DND-41 (cell line): ENCODE data around the gene OCA2.

Experiments used
- ATAC-seq: fragments of 200-7000 bp; cut with Tn5 transposase; 3 replicates; pipeline ENCODE4 v1.9.1; 2021; ENCODE audit warnings: low read depth; ENCODE audit not compliant: insufficient read depth
- DNase-seq: peaks from one replicate; pipeline ENCODE4 v3.0.0-alpha.2; 2020
- H2AFZ ChIP-seq: 2 replicates; pipeline ENCODE4 v1.6.0; 2012; ENCODE audit warnings: low read depth, low read length
- H3K27ac ChIP-seq: 2 replicates; pipeline ENCODE4 v1.5.1; 2012; ENCODE audit warnings: low read length, inconsistent platforms
- H3K27me3 ChIP-seq: fragments of 200-600 bp; sonication (generic); 2 replicates; pipeline ENCODE4 v1.6.0; 2012; ENCODE audit warnings: low read length, mild to moderate bottlenecking, inconsistent platforms; ENCODE audit not compliant: insufficient read depth, poor library complexity
- H3K36me3 ChIP-seq: 2 replicates; pipeline ENCODE4 v1.5.1; 2012; ENCODE audit warnings: low read length, inconsistent platforms; ENCODE audit not compliant: insufficient read depth
- H3K4me1 ChIP-seq: 2 replicates; pipeline ENCODE4 v1.5.1; 2012; ENCODE audit warnings: mild to moderate bottlenecking, low read length; ENCODE audit not compliant: insufficient read depth
- H3K4me2 ChIP-seq: 2 replicates; pipeline ENCODE4 v1.6.0; 2012; ENCODE audit warnings: mild to moderate bottlenecking, moderate library complexity, low read length, inconsistent platforms; ENCODE audit not compliant: insufficient read depth
- H3K4me3 ChIP-seq, 2 experiments: fragments of 200-600 bp in 1 of 2; shearing (Covaris generic) in 1 of 2; 2 replicates each; pipeline ENCODE4 v1.5.1; 2012 to 2016; ENCODE audit warnings: inconsistent platforms in 2 of 2, low read length in 2 of 2, mild to moderate bottlenecking in 2 of 2, low read depth in 1 of 2, moderate library complexity in 1 of 2
- H3K79me2 ChIP-seq: 2 replicates; pipeline ENCODE4 v1.6.0; 2012; ENCODE audit warnings: low read length, inconsistent platforms; ENCODE audit not compliant: insufficient read depth
- H3K9ac ChIP-seq: 2 replicates; pipeline ENCODE4 v1.6.0; 2012; ENCODE audit warnings: low read depth, mild to moderate bottlenecking, inconsistent platforms, low read length, moderate library complexity
- H3K9me3 ChIP-seq: 2 replicates; pipeline ENCODE4 v1.5.1; 2012; ENCODE audit warnings: low read length, moderate library complexity, mild to moderate bottlenecking, inconsistent platforms; ENCODE audit not compliant: insufficient read depth, severe bottlenecking
- H4K20me1 ChIP-seq: 2 replicates; pipeline ENCODE4 v1.6.0; 2012; ENCODE audit warnings: low read length; ENCODE audit not compliant: insufficient read depth
- EZH2 ChIP-seq: IDR thresholded peaks from 3 replicates; pipeline ENCODE4 v1.6.1; 2012; ENCODE audit warnings: borderline replicate concordance, low read depth, mild to moderate bottlenecking, moderate library complexity, low read length, inconsistent platforms; ENCODE audit not compliant: severe bottlenecking
- TF ChIP-seq, protein P1 (sequence below): IDR thresholded peaks from 2 replicates; pipeline ENCODE4 v1.5.1; 2012; ENCODE audit warnings: borderline replicate concordance, low read length, moderate library complexity, mild to moderate bottlenecking; ENCODE audit not compliant: poor library complexity, severe bottlenecking; ENCODE audit errors: extremely low read depth

OCA2 gene

DNA sequence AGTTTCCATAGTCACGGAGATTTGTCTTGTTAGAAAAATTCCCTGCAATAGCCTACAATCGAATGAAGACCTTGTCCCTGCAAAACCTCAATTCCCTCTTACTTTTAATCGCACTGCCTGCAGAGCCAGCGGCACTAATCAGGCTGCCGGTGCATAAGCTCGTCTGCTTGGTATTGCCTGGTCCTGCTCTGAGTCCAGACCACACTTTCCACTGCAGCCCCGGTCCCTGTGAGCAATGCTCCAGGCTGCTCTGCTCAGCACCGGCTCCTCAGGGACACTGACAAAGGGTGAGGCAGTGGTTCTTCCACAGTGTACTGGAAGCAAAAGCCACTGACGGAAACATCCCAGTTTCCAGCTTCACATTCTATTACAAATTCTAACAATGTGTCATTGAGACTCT lies 164.3 kb downstream of the OCA2 start:
- ATAC-seq: no peak
- no peaks in the 10 kb centered on the region for H3K36me3 ChIP-seq
- H3K9me3 ChIP-seq: no peaks in the 10 kb centered on the region

DNA sequence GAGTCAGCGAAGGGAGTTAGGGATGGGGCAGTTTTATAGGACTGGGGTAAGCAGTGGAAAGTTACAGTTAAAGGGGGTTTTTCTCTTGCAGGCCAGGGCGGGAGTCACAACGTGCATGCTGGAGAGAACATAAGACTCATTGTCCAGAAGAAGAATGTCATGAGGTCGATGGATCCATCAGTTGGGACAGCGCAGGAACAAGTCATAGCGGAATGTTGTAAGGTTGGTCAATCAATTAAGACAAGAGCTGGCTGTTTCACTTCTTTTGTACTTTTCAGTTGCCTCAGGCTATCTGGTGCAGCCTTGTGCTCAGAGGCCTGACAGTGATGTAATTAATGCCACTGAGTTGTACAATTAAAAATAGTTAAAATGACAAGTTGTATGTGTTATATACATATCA lies 165.6 kb downstream of the OCA2 start:
- TF ChIP-seq, protein P1, sequence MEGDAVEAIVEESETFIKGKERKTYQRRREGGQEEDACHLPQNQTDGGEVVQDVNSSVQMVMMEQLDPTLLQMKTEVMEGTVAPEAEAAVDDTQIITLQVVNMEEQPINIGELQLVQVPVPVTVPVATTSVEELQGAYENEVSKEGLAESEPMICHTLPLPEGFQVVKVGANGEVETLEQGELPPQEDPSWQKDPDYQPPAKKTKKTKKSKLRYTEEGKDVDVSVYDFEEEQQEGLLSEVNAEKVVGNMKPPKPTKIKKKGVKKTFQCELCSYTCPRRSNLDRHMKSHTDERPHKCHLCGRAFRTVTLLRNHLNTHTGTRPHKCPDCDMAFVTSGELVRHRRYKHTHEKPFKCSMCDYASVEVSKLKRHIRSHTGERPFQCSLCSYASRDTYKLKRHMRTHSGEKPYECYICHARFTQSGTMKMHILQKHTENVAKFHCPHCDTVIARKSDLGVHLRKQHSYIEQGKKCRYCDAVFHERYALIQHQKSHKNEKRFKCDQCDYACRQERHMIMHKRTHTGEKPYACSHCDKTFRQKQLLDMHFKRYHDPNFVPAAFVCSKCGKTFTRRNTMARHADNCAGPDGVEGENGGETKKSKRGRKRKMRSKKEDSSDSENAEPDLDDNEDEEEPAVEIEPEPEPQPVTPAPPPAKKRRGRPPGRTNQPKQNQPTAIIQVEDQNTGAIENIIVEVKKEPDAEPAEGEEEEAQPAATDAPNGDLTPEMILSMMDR: no peak
- no peak for TF ChIP-seq EZH2
- H4K20me1 ChIP-seq: no peaks in the 10 kb centered on the region

More for the DNA sequence above, 164.3 kb downstream of the OCA2 start:
- H2AFZ ChIP-seq: no peak overlapping the region
- no peak overlapping the region for H3K27ac ChIP-seq
- H4K20me1 ChIP-seq: no peaks in the 10 kb centered on the region
- no peaks in the 10 kb centered on the region for H3K27me3 ChIP-seq
- TF ChIP-seq, protein P1: no peak
- no peak for TF ChIP-seq EZH2
- DNase-seq: no peak
- H3K4me2 ChIP-seq: no peak overlapping the region
- H3K4me3 ChIP-seq: no peak overlapping the region
- no peak overlapping the region for H3K9ac ChIP-seq
- H3K79me2 ChIP-seq: no peaks in the 10 kb centered on the region
- H3K4me1 ChIP-seq: no peaks in the 10 kb centered on the region

DNA sequence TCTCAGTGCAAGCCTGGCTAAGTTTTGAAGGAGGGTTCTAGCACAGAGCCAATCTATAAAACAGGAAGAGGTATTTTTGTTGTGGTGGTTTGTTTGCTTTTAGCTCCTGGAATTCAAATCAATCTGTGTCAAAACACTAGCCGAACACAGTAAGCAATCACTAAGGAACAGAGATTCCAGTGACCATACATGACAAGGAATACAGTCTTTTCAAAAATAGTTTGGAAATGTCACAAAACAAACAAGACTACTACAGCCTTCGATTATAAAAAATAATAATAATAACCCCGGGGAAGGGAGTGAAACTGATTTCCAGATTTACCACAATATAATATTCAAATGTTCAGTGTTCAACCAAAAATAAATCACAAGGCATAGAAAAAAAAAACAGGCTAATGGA lies 166.5 kb downstream of the OCA2 start:
- Histone ChIP-seq H3K4me3 (no peak overlapping the region), H4K20me1 (no peaks in the 10 kb centered on the region), H3K27me3 (no peaks in the 10 kb centered on the region), H2AFZ (no peak overlapping the region), H3K4me1 (no peaks in the 10 kb centered on the region), H3K4me2 (no peak overlapping the region), H3K27ac (no peak overlapping the region), H3K79me2 (no peaks in the 10 kb centered on the region), H3K9me3 (no peaks in the 10 kb centered on the region), H3K36me3 (no peaks in the 10 kb centered on the region), H3K9ac (no peak overlapping the region)
- TF ChIP-seq, protein P1: no peak
- no peak for TF ChIP-seq EZH2
- DNase-seq: no peak
- no peak for ATAC-seq

More for the DNA sequence above, 165.6 kb downstream of the OCA2 start:
- no peaks in the 10 kb centered on the region for H3K79me2 ChIP-seq
- no peak for DNase-seq
- no peak overlapping the region for H3K4me3 ChIP-seq
- H2AFZ ChIP-seq: no peak overlapping the region
- H3K4me1 ChIP-seq: no peaks in the 10 kb centered on the region
- no peaks in the 10 kb centered on the region for H3K9me3 ChIP-seq
- H3K4me2 ChIP-seq: no peak overlapping the region
- H3K27me3 ChIP-seq: no peaks in the 10 kb centered on the region
- no peak overlapping the region for H3K27ac ChIP-seq
- no peak for ATAC-seq
- H3K36me3 ChIP-seq: no peaks in the 10 kb centered on the region
- no peak overlapping the region for H3K9ac ChIP-seq

DNA sequence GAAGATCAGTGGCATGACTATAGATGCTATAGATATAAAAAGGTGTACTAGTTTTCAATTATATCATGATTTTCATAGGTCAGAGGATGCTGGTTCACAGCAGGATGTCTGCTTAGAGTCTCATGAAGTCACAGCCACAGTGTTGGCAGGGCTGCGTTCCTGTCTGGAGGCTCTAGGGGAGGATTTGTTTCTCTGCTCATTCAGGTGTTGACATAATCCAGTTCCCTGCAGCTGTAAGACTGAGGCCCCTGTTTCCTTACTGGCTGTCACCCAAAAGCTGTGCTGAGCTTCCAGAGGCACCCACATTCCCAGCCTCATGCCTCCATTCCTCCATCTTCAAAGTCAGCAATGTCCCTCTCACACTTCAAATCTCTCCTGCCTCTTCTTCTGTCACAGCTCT lies 170.7 kb downstream of the OCA2 start:
- H3K27ac ChIP-seq: no peak overlapping the region
- no peaks in the 10 kb centered on the region for H3K9me3 ChIP-seq
- no peaks in the 10 kb centered on the region for H4K20me1 ChIP-seq
- H3K4me2 ChIP-seq: no peak overlapping the region
- H3K4me3 ChIP-seq: no peak overlapping the region
- no peak for DNase-seq
- no peaks in the 10 kb centered on the region for H3K36me3 ChIP-seq
- no peak overlapping the region for H2AFZ ChIP-seq
- TF ChIP-seq, protein P1: no peak
- TF ChIP-seq EZH2: no peak
- H3K4me1 ChIP-seq: no peaks in the 10 kb centered on the region
- H3K79me2 ChIP-seq: no peaks in the 10 kb centered on the region
- H3K9ac ChIP-seq: no peak overlapping the region
- H3K27me3 ChIP-seq: no peaks in the 10 kb centered on the region
- ATAC-seq: no peak
